Measurements from ENCODE around the gene ZKSCAN1.
A peak's percentile ranks its signal among the peaks of the same experiment; 100 is the strongest.

Gene ZKSCAN1

DNA sequence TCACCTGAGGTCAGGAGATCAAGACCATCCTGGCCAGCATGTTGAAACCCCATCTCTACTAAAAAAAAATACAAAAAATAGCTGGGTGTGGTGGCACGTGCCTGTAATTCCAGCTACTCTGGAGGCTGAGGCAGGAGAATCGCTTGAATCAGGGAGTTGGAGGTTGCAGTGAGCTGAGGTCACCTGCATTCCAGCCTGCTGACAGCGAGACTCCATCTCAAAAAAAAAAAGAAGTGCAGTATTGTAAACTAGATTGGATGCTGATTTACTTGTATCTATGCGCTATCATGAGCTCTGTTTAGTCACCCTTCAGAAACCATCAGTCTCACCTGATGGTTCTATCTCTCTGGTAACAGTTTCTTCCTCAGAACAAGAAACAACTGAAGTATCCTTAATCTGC, 48.0 kb downstream of the ZKSCAN1 start:
- H3K4me3 ChIP-seq (ENCODE audit: low read depth, low read length), result no peak overlapping the region
- no peak for DNase-seq (ENCODE audit: low read depth)
- TF ChIP-seq, protein P1, sequence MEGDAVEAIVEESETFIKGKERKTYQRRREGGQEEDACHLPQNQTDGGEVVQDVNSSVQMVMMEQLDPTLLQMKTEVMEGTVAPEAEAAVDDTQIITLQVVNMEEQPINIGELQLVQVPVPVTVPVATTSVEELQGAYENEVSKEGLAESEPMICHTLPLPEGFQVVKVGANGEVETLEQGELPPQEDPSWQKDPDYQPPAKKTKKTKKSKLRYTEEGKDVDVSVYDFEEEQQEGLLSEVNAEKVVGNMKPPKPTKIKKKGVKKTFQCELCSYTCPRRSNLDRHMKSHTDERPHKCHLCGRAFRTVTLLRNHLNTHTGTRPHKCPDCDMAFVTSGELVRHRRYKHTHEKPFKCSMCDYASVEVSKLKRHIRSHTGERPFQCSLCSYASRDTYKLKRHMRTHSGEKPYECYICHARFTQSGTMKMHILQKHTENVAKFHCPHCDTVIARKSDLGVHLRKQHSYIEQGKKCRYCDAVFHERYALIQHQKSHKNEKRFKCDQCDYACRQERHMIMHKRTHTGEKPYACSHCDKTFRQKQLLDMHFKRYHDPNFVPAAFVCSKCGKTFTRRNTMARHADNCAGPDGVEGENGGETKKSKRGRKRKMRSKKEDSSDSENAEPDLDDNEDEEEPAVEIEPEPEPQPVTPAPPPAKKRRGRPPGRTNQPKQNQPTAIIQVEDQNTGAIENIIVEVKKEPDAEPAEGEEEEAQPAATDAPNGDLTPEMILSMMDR (IDR thresholded peaks at IDR 0.05; ENCODE audit: low read depth, low read length, missing control alignments), result no peak
- in situ Hi-C loops (cut with HindIII; ENCODE audit: low sequenced_read_pairs), result no loop called here

DNA sequence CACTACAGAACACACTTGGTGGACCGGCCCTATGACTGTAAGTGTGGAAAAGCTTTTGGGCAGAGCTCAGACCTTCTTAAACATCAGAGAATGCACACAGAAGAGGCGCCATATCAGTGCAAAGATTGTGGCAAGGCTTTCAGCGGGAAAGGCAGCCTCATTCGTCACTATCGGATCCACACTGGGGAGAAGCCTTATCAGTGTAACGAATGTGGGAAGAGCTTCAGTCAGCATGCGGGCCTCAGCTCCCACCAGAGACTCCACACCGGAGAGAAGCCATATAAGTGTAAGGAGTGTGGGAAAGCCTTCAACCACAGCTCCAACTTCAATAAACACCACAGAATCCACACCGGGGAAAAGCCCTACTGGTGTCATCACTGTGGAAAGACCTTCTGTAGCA, 48.8 kb downstream of the ZKSCAN1 start:
- in situ Hi-C loops (cut with HindIII; ENCODE audit: low sequenced_read_pairs), result no loop called here
- TF ChIP-seq, protein P1 (IDR thresholded peaks at IDR 0.05; ENCODE audit: low read depth, low read length, missing control alignments), result no peak
- H3K4me3 ChIP-seq (ENCODE audit: low read depth, low read length), result no peak overlapping the region
- no peak for DNase-seq (ENCODE audit: low read depth)

GRCh38 chr7:100065452-100066186, 50.2 kb downstream of the ZKSCAN1 start:
- no peak overlapping the region for H3K4me3 ChIP-seq (ENCODE audit: low read depth, low read length)
- TF ChIP-seq, protein P1 (IDR thresholded peaks at IDR 0.05; ENCODE audit: low read depth, low read length, missing control alignments), result no peak
- peak; percentile 84 for DNase-seq (ENCODE audit: low read depth)
- in situ Hi-C loops (cut with HindIII; ENCODE audit: low sequenced_read_pairs), result no loop called here

- in situ Hi-C loops (cut with HindIII; ENCODE audit: low sequenced_read_pairs), result no loop called here
- DNase-seq (ENCODE audit: low read depth), result no peak
- TF ChIP-seq, protein P1 (IDR thresholded peaks at IDR 0.05; ENCODE audit: low read depth, low read length, missing control alignments), result no peak
- H3K4me3 ChIP-seq (ENCODE audit: low read depth, low read length), result no peak overlapping the region
These were observed 51.6 kb downstream of the ZKSCAN1 start for GRCh38 chr7:100066953-100067352.

- in situ Hi-C loops (cut with HindIII; ENCODE audit: low sequenced_read_pairs), result no loop called here
- TF ChIP-seq, protein P1 (IDR thresholded peaks at IDR 0.05; ENCODE audit: low read depth, low read length, missing control alignments), result no peak
- H3K4me3 ChIP-seq (ENCODE audit: low read depth, low read length), result no peak overlapping the region
- DNase-seq (ENCODE audit: low read depth), result no peak
These were observed 54.6 kb downstream of the ZKSCAN1 start for GRCh38 chr7:100069991-100070390.

GRCh38 chr7:100071018-100071723, 55.8 kb downstream of the ZKSCAN1 start:
- in situ Hi-C loops (cut with HindIII; ENCODE audit: low sequenced_read_pairs), result no loop called here
- no peak overlapping the region for H3K4me3 ChIP-seq (ENCODE audit: low read depth, low read length)
- TF ChIP-seq, protein P1 (IDR thresholded peaks at IDR 0.05; ENCODE audit: low read depth, low read length, missing control alignments), result no peak
- no peak for DNase-seq (ENCODE audit: low read depth)
